ENCODE data around the gene LRRC28.

GRCh38 chr15:99421172-99421656 lies 169.9 kb downstream of the LRRC28 start:
- TF ChIP-seq YY1 (IDR thresholded peaks at IDR 0.05; ENCODE audit: low read depth, low read length) (no peak), ASH2L (IDR thresholded peaks at IDR 0.05; ENCODE audit: borderline replicate concordance, low read depth) (no peak)
